ENCODE results near the gene MAN1C1. TPM values are rescaled to one million over a fixed set of nuclear protein-coding genes. Genes with fewer than 3 reads are reported as not detected.

Gene MAN1C1
- total and polyA plus RNA-seq, 8 donors, result 2.1 to 9.2 (median 4.0) TPM

DNA sequence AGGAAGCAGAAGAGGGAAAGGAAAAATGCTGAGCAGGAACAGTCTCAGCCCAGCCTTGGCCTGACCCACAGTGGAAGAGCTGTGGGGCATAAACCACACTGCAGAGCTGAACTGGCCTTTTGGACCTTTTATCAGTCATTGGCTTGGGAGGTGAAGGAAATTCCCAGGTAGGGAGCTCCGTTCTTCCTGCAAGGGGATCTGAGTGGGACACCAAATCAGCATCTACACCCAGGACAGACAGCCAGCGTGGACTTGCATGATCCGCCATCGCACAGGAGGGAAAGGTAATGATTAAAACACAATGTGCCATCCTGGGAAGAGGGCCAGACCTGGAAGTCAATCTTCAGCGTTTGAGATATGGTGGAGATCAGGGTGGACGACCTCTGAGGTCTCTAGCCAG lies 202.0 kb downstream of the MAN1C1 start:
- WGBS, 2 donors, result 20 to 21% methylated on average over 6 of the region's 6 CpGs
- ATAC-seq (no peak), DNase-seq (no peak), FAIRE-seq (no peak)
- Histone ChIP-seq H3K4me1 (peaks cover 16 to 19% (median 18%) of the 10 kb centered on the region in 3 donors), H3K9me3 (no peaks in the 10 kb centered on the region), H3K36me3 (peaks cover 0 to 12% (median 5%) of the 10 kb centered on the region in 3 donors), H3K27me3 (no peaks in the 10 kb centered on the region), H3K4me3 (peak overlapping the region in 2 of 4 donors; percentile 74 to 97), H3K27ac (peak overlapping the region in 2 of 4 donors; percentile 52 to 94)
- TF ChIP-seq, protein P1, sequence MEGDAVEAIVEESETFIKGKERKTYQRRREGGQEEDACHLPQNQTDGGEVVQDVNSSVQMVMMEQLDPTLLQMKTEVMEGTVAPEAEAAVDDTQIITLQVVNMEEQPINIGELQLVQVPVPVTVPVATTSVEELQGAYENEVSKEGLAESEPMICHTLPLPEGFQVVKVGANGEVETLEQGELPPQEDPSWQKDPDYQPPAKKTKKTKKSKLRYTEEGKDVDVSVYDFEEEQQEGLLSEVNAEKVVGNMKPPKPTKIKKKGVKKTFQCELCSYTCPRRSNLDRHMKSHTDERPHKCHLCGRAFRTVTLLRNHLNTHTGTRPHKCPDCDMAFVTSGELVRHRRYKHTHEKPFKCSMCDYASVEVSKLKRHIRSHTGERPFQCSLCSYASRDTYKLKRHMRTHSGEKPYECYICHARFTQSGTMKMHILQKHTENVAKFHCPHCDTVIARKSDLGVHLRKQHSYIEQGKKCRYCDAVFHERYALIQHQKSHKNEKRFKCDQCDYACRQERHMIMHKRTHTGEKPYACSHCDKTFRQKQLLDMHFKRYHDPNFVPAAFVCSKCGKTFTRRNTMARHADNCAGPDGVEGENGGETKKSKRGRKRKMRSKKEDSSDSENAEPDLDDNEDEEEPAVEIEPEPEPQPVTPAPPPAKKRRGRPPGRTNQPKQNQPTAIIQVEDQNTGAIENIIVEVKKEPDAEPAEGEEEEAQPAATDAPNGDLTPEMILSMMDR (IDR thresholded peaks at IDR 0.05), result no peak
- intact Hi-C loops (cut with DNase I), result loop anchor here in 1 of 3 donors (10.0 kb wide), 1 partner anchor 414 kb away; no protein-coding TSS in a partner anchor

DNA sequence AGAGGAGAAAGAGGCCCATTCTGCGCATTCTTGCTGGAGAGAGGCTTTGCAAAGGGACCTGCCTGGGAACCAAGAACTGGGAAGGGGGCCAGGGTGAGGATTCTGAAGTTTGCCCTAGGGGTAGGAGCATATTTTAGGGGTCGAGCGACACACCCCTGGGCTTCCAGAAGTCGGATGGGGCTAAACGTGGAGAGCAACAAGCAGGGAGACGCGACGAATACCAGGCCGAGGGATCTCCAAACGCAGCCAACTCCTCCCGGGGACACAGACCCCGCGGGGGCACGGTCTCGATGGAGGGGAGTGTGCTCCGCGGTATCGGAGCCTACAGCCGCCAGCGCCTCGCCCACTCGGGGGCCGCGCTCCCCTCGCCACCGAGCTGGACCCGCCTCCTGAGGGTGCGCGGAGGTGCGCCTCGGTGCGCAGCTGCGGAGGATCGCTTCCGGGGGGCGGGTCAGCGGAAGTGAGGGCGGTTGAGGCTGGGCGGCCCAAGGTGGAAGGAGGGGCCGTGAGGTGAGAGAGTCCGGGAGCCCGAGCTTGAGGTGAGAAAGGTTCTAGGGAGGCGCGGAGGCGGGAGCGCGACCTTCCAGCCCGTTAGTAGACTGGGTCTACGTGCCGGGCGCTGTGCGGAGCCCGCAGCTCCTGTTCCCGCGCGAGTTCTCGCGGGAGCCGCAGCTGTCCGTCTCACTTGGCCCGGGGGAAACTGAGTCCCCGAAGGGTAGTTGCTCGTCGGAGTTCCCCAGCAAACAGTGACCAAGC lies 203.1 kb downstream of the MAN1C1 start, which contains the start of gene MTFR1L:
Gene MTFR1L (plus strand): TSS at position 464 of the 756 bp plus-strand sequence. CDS start 3,151 bp downstream, outside the sequence.
- intact Hi-C loops (cut with DNase I), result loop anchor here in 1 of 3 donors (10.0 kb wide), 1 partner anchor 415 kb away; no protein-coding TSS in a partner anchor

DNA sequence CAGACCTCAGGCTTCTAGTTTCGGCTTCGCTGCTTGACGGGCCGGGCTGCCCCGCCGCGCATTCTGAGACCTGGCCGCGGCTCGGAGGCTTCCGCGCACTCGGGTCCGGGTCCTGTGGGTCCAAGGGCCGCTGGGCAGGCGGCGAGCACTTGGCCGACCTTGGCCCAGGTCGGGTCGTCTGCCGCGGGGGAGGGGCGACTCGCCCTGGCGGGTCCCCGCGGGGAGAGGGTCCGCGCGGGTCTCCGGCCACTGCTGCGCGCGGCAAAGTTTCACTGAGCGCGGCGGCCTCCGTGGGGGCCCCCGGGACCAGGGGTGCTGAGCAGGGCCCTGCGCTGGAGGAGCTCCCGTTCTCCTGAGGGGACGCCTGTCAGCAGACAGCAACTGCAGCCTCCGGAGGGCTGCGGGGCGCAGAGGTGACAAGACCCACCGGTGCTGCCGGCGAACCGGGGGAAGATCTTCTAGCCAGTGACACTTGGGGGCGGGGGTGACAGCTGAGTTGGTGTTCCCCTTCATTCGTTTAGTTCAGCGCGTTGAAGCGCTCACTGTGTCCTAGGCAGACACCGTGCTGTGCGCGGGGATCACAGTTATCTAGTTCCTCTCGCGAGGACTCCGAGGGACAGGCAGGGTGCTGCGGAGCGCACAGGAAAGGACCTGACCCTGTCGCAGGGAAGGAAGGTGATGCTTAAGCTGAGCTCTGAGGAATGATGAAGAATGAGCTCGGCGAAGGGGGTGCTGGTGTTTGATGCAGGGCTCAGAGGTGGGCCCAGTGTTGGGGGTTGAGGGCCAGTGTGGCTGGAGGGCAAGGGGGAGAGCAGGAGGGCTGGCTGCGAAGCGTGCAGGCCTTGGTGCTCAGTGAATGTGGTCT lies 203.9 kb downstream of the MAN1C1 start:
- peaks cover 16 to 19% (median 18%) of the 10 kb centered on the region in 3 donors for H3K4me1 ChIP-seq
- ATAC-seq (peak; percentile 32 to 65 (median 50)), FAIRE-seq (no peak), DNase-seq (peak in 3 of 6 donors; percentile 53 to 84 (median 59))
- peak overlapping the region; percentile 91 to 95 (median 92) for H3K27ac ChIP-seq
- intact Hi-C loops (cut with DNase I), result no loop called here
- H3K4me3 ChIP-seq, result peak overlapping the region; percentile 74 to 97 (median 86)
- peaks cover 0 to 2% (median 0%) of the 10 kb centered on the region in 3 donors for H3K36me3 ChIP-seq
- no peaks in the 10 kb centered on the region for H3K9me3 ChIP-seq
- H3K27me3 ChIP-seq, result no peaks in the 10 kb centered on the region
- 1% methylated on average over 66 to 67 of the region's 67 CpGs for WGBS, 2 donors
- TF ChIP-seq, protein P1 (IDR thresholded peaks at IDR 0.05), result no peak

More for the DNA sequence above, 203.1 kb downstream of the MAN1C1 start, which contains the start of gene MTFR1L:
- no peak for FAIRE-seq
- no peaks in the 10 kb centered on the region for H3K27me3 ChIP-seq
- peaks cover 0 to 5% (median 1%) of the 10 kb centered on the region in 3 donors for H3K36me3 ChIP-seq
- peaks cover 16 to 19% (median 18%) of the 10 kb centered on the region in 3 donors for H3K4me1 ChIP-seq
- TF ChIP-seq, protein P1 (IDR thresholded peaks at IDR 0.05), result no peak
- peak within 1 kb of the TSS; percentile 91 to 95 (median 92) for H3K27ac ChIP-seq
- H3K4me3 ChIP-seq, result peak within 1 kb of the TSS; percentile 74 to 97 (median 86)
- WGBS, 2 donors, result 1% methylated on average over 53 to 64 of the region's 64 CpGs
- H3K9me3 ChIP-seq, result no peaks in the 10 kb centered on the region
- DNase-seq, result peak; percentile 91 to 95 (median 92)
- ATAC-seq, result peak; percentile 86 to 94 (median 92)

DNA sequence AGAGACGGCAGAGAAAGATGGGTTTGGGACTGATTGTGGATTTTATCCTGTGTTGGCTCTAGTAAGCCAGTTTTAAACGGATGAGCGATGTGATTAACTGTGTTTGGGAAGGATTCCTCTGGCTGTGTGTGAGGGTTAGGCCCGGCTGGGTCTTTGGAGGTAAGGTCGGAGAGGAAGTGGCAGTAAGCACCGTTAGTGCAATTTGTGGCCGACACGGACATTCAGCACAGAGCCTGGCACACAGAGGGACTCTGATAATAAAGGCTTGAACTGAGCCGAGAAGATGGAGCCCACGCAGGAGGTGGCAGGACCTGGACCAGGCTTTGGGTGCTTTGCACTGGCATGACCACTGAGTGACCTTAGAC lies 204.5 kb downstream of the MAN1C1 start:
- no peaks in the 10 kb centered on the region for H3K27me3 ChIP-seq
- H3K27ac ChIP-seq, result peak overlapping the region in 2 of 4 donors; percentile 94 to 95
- H3K4me1 ChIP-seq, result peaks cover 16 to 19% (median 18%) of the 10 kb centered on the region in 3 donors
- intact Hi-C loops (cut with DNase I), result no loop called here
- no peaks in the 10 kb centered on the region for H3K9me3 ChIP-seq
- H3K4me3 ChIP-seq, result peak overlapping the region; percentile 74 to 97 (median 86)
- TF ChIP-seq, protein P1 (IDR thresholded peaks at IDR 0.05), result no peak
- WGBS, 2 donors, result 20 to 33% methylated on average over 10 of the region's 10 CpGs
- ATAC-seq (no peak), DNase-seq (no peak), FAIRE-seq (no peak)
- H3K36me3 ChIP-seq, result no peaks in the 10 kb centered on the region

All from pancreas (tissue), 10 donors.